Ascending aorta (tissue), 2 donors: ENCODE data around the gene KCNMA1. TPM values are rescaled to one million over a fixed set of nuclear protein-coding genes. Genes with fewer than 3 reads are reported as not detected.

Source experiments
- DNase-seq, 2 donors: peaks; one replicate each; pipeline ENCODE4 v3.0.0-alpha.2; 2019; ENCODE audit warnings: low spot score in 2 of 2
- H3K27ac ChIP-seq, 2 donors: fragments of 200-600 bp; sonication (generic); one replicate each; pipeline ENCODE4 v1.5.1; 2016 to 2017; ENCODE audit warnings: mild to moderate bottlenecking in 1 of 2
- H3K27me3 ChIP-seq: fragments of 200-600 bp; sonication (generic); one replicate; pipeline ENCODE4 v1.5.1; 2017
- H3K36me3 ChIP-seq, 2 donors: fragments of 200-600 bp; sonication (generic); one replicate each; pipeline ENCODE4 v1.5.1; 2016
- H3K4me1 ChIP-seq, 2 donors: fragments of 200-600 bp; sonication (generic); one replicate each; pipeline ENCODE4 v1.5.1; 2016 to 2017; ENCODE audit warnings: mild to moderate bottlenecking in 1 of 2
- H3K4me3 ChIP-seq, 2 donors: fragments of 200-600 bp; sonication (generic); one replicate each; pipeline ENCODE4 v1.5.1; 2016 to 2017; ENCODE audit warnings: mild to moderate bottlenecking in 1 of 2
- H3K9me3 ChIP-seq, 2 donors: fragments of 200-600 bp; sonication (generic); one replicate each; pipeline ENCODE4 v1.5.1; 2016
- intact Hi-C: fragments of 100-400 bp; cut with DNase I; formaldehyde crosslinking; loops from one replicate; pipeline ENCODE4 v1.15.1; 2023
- total RNA-seq: library from RNA; depleted of rRNA; stranded (reverse); fragments of >200 nt; gene quantifications from one replicate; pipeline ENCODE4 v1.1.0, GENCODE V29; 2016
- TF ChIP-seq, protein P1 (sequence below), 3 experiments: fragments of 200-600 bp in 2 of 3; fragments of 450-650 bp in 1 of 3; sonication (generic) in 2 of 3; IDR thresholded peaks; one replicate each; pipeline ENCODE4 v1.5.1; 2016 to 2019; ENCODE audit warnings: antibody characterized with exemption in 3 of 3, mild to moderate bottlenecking in 1 of 3, moderate library complexity in 1 of 3

KCNMA1 gene
- total RNA-seq, 1 donor from 2014 or later: 28.6 TPM

GRCh38 chr10:77212632-77213031 lies 425.0 kb downstream of the KCNMA1 start:
- Histone ChIP-seq H3K27ac (no peak overlapping the region), H3K9me3 (no peaks in the 10 kb centered on the region), H3K36me3 (no peaks in the 10 kb centered on the region), H3K27me3 (no peaks in the 10 kb centered on the region), H3K4me3 (no peak overlapping the region), H3K4me1 (no peaks in the 10 kb centered on the region)
- intact Hi-C loops: no loop called here
- TF ChIP-seq, protein P1, sequence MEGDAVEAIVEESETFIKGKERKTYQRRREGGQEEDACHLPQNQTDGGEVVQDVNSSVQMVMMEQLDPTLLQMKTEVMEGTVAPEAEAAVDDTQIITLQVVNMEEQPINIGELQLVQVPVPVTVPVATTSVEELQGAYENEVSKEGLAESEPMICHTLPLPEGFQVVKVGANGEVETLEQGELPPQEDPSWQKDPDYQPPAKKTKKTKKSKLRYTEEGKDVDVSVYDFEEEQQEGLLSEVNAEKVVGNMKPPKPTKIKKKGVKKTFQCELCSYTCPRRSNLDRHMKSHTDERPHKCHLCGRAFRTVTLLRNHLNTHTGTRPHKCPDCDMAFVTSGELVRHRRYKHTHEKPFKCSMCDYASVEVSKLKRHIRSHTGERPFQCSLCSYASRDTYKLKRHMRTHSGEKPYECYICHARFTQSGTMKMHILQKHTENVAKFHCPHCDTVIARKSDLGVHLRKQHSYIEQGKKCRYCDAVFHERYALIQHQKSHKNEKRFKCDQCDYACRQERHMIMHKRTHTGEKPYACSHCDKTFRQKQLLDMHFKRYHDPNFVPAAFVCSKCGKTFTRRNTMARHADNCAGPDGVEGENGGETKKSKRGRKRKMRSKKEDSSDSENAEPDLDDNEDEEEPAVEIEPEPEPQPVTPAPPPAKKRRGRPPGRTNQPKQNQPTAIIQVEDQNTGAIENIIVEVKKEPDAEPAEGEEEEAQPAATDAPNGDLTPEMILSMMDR (IDR thresholded peaks at IDR 0.05): no peak
- no peak for DNase-seq

DNA sequence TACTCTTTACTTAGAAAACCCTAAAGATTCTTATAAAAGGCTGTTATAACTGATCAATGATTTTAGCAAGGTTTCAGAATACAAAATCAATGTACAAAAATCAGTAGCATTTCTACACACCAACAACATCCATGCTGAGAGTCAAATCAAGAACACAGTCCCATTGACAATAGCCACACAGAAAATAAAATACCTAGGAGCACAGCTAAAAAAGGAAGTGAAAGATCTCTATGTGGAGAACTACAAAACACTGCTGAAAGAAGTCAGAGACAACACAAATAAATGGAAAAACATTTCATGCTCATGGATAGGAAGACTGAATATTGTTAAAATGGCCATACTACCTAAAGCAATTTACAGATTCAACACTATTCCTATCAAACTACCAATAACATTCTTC lies 427.0 kb downstream of the KCNMA1 start:
- TF ChIP-seq, protein P1 (IDR thresholded peaks at IDR 0.05): no peak
- Histone ChIP-seq H3K4me3 (no peak overlapping the region), H3K27me3 (no peaks in the 10 kb centered on the region), H3K36me3 (no peaks in the 10 kb centered on the region), H3K4me1 (no peaks in the 10 kb centered on the region), H3K27ac (no peak overlapping the region), H3K9me3 (no peaks in the 10 kb centered on the region)
- no peak for DNase-seq
- intact Hi-C loops: no loop called here

GRCh38 chr10:77208684-77209256 lies 428.8 kb downstream of the KCNMA1 start:
- no peak for DNase-seq
- Histone ChIP-seq H3K4me1 (no peaks in the 10 kb centered on the region), H3K27me3 (no peaks in the 10 kb centered on the region), H3K36me3 (no peaks in the 10 kb centered on the region), H3K27ac (no peak overlapping the region), H3K4me3 (no peak overlapping the region), H3K9me3 (no peaks in the 10 kb centered on the region)
- TF ChIP-seq, protein P1 (IDR thresholded peaks at IDR 0.05): no peak
- intact Hi-C loops: no loop called here

DNA sequence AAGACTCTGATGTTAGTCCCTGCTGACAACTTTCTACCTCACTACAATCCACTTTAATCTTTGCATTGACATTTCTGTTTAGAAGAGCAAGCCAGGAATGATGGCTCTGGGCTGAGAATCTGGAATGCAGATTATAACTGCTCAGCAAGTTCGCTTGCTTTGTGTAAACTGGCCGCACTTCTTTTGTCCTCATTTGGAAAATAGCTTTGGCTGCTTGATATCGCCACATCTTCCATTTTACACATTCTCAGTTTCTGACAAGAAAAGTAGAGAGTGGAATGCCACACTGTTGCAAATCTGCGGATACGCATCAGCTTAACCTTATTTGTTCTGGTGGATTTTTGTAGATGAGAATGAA lies 429.8 kb downstream of the KCNMA1 start:
- Histone ChIP-seq H3K27ac (no peak overlapping the region), H3K4me3 (no peak overlapping the region), H3K27me3 (no peaks in the 10 kb centered on the region), H3K36me3 (no peaks in the 10 kb centered on the region), H3K4me1 (no peaks in the 10 kb centered on the region), H3K9me3 (no peaks in the 10 kb centered on the region)
- intact Hi-C loops: no loop called here
- TF ChIP-seq, protein P1 (IDR thresholded peaks at IDR 0.05): no peak
- DNase-seq: no peak

DNA sequence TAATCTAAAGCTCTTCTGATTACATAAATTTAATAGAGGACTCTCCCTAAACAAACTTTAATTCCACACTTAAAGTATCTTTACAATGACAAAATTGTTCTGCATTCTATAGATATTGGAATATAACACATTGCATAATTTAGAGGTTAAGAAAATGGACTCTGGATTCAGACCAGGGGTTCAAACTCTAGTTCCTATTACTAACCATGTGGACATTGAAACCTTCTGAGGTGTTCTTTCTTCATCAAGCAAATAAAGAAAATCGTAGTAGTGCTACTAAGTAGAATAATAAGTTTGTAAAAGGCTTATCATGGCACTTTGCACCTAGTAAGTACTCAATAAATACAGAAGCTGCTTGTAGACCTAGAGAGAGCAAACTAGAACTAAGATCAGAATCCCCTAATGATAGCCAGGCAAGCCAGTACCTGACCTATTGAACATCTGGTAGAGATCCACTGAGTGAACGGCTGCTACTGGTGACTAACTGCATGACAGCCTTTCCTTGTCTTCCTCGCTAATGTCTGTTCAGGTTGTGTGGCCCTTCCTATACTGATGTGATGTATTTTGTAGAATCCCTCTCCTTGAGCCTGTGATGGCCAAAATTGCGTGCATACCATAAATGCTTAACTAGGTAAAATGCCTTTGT lies 430.3 kb downstream of the KCNMA1 start:
- Histone ChIP-seq H3K27me3 (no peaks in the 10 kb centered on the region), H3K9me3 (no peaks in the 10 kb centered on the region), H3K36me3 (no peaks in the 10 kb centered on the region), H3K27ac (no peak overlapping the region), H3K4me1 (no peaks in the 10 kb centered on the region), H3K4me3 (no peak overlapping the region)
- intact Hi-C loops: no loop called here
- DNase-seq: no peak
- TF ChIP-seq, protein P1 (IDR thresholded peaks at IDR 0.05): no peak
